T-helper 2 cell treated with Interferon-gamma antibody and Interleukin-4, amounts not matched to agents 5 μg/mL and 100 μg/mL, for 36 hours (primary cell): ENCODE results near the gene CALM1.

Experiments used
- DNase-seq: peaks from one replicate; pipeline ENCODE4 v3.0.0; 2021; ENCODE audit warnings: low spot score
- H3K27ac Mint-ChIP-seq: one replicate; pipeline ENCODE4 v1.8.0; 2021; ENCODE audit warnings: mild to moderate bottlenecking, mixed read lengths
- H3K27me3 Mint-ChIP-seq: one replicate; pipeline ENCODE4 v1.8.0; 2021; ENCODE audit warnings: low read depth, mixed read lengths
- H3K36me3 Mint-ChIP-seq: one replicate; pipeline ENCODE4 v1.8.0; 2021; ENCODE audit warnings: low read depth, mixed read lengths
- H3K4me1 Mint-ChIP-seq: one replicate; pipeline ENCODE4 v1.8.0; 2021; ENCODE audit warnings: low read depth, mixed read lengths
- H3K4me3 Mint-ChIP-seq: one replicate; pipeline ENCODE4 v1.8.0; 2022; ENCODE audit warnings: mild to moderate bottlenecking, moderate library complexity, mixed read lengths
- H3K9me3 Mint-ChIP-seq: one replicate; pipeline ENCODE4 v1.8.0; 2021; ENCODE audit warnings: mixed read lengths

Gene CALM1

DNA sequence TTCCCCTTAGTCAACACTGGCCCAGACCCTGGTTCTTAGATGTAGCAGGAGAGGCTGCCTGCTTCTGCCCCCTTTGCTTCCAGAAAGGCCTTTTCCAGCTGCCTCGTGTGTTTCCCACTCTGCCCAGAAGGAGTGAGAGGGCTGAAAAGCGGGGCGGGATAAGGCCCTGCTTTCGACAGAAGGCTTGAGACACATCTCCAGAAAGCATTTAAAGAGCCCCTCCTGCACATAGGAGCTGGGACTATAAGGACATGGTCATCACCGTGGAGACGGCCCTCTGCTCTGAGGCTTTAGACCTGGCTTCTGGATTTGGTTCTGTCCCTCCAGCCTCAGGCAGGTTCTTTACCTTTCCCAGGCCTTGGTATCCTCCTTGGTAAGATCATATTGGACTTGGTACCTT lies 11.9 kb downstream of the CALM1 start:
- Mint-ChIP-seq H3K4me3 (no peak overlapping the region), H3K27ac (no peak overlapping the region), H3K4me1 (peaks cover 11% of the 10 kb centered on the region), H3K9me3 (no peaks in the 10 kb centered on the region), H3K27me3 (no peaks in the 10 kb centered on the region), H3K36me3 (peaks cover 37% of the 10 kb centered on the region)
- DNase-seq: no peak

- no peak overlapping the region for H3K27ac Mint-ChIP-seq
- H3K36me3 Mint-ChIP-seq: peaks cover 32% of the 10 kb centered on the region
- H3K9me3 Mint-ChIP-seq: no peaks in the 10 kb centered on the region
- H3K4me3 Mint-ChIP-seq: no peak overlapping the region
- H3K4me1 Mint-ChIP-seq: peaks cover 6% of the 10 kb centered on the region
- no peak for DNase-seq
- no peaks in the 10 kb centered on the region for H3K27me3 Mint-ChIP-seq
Observed at GRCh38 chr14:90409209-90409730, 12.4 kb downstream of the CALM1 start.

DNA sequence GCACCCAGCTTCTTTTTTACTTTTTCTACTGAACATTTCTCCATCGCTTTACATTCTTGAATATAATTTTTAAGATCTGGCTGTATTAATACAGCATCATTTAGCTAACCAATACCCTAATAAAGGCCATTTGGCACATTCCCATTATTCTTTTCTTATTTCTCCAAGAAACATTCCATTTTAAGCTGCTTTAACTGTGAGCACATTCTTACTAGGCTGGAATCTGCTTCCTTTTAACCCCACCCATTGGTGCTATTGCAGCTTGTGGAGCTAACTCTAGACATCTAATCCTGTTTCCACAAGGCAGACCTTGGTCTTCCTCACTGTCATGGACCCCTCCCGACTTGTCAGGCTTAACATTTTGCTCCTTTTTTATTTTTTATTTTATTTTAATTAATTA lies 15.2 kb downstream of the CALM1 start:
- Mint-ChIP-seq H3K27ac (no peak overlapping the region), H3K9me3 (no peaks in the 10 kb centered on the region), H3K36me3 (peaks cover 6% of the 10 kb centered on the region), H3K4me1 (peaks cover 3% of the 10 kb centered on the region), H3K27me3 (peaks cover 3% of the 10 kb centered on the region), H3K4me3 (no peak overlapping the region)
- no peak for DNase-seq

GRCh38 chr14:90416720-90417119 lies 19.9 kb downstream of the CALM1 start:
- Mint-ChIP-seq H3K36me3 (no peaks in the 10 kb centered on the region), H3K27ac (no peak overlapping the region)

DNA sequence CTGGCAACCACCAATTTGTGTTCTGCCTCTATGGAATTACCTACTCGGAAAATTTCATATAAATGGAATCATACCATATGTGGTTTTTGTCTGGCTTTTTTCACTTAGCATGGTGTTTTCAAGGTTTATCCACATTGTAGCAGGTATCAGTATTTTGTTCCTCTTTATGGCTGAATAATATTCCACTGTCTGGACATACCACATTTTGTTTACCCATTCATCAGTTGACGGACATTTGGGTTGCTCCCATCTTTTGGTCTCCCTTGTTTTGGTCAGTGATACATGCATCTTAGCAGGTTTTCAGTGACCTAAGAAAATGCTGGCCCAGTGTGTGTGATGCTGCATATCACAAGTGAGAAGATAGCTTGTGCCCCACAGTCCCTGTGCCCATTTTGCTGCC lies 21.2 kb downstream of the CALM1 start:
- Mint-ChIP-seq H3K36me3 (no peaks in the 10 kb centered on the region), H3K27me3 (peaks cover 5% of the 10 kb centered on the region), H3K27ac (no peak overlapping the region), H3K4me3 (no peak overlapping the region), H3K9me3 (no peaks in the 10 kb centered on the region), H3K4me1 (no peaks in the 10 kb centered on the region)
- DNase-seq: no peak

More at GRCh38 chr14:90416720-90417119, 19.9 kb downstream of the CALM1 start:
- H3K9me3 Mint-ChIP-seq: no peaks in the 10 kb centered on the region
- no peak for DNase-seq
- H3K27me3 Mint-ChIP-seq: peaks cover 5% of the 10 kb centered on the region
- no peaks in the 10 kb centered on the region for H3K4me1 Mint-ChIP-seq
- H3K4me3 Mint-ChIP-seq: no peak overlapping the region

DNA sequence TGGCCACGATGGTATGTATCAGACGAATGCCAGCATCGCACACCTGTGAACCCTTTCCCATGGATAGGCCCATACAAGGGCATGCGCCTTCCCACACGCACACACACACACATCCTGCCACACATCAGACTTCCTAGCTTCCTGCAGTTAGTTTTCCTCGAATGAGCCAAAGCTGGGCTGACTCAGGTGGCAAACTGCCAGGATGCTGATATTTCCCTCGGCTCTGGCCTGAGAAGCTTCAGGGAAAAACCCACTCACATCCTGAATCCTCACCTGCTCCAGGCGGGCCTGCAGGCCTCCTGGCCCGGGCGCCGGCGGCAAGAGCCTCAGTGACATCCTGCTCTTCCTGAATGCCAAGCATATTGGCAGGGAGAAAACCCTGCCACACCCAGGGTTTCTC lies 22.4 kb downstream of the CALM1 start:
- H3K4me3 Mint-ChIP-seq: no peak overlapping the region
- no peaks in the 10 kb centered on the region for H3K4me1 Mint-ChIP-seq
- no peak for DNase-seq
- no peaks in the 10 kb centered on the region for H3K9me3 Mint-ChIP-seq
- H3K27me3 Mint-ChIP-seq: peaks cover 5% of the 10 kb centered on the region
- no peaks in the 10 kb centered on the region for H3K36me3 Mint-ChIP-seq
- no peak overlapping the region for H3K27ac Mint-ChIP-seq

- Mint-ChIP-seq H3K36me3 (no peaks in the 10 kb centered on the region), H3K9me3 (no peaks in the 10 kb centered on the region), H3K4me3 (no peak overlapping the region), H3K4me1 (no peaks in the 10 kb centered on the region), H3K27ac (no peak overlapping the region), H3K27me3 (peaks cover 2% of the 10 kb centered on the region)
- DNase-seq: no peak
Observed at GRCh38 chr14:90421001-90421631, 24.3 kb downstream of the CALM1 start.

- no peaks in the 10 kb centered on the region for H3K36me3 Mint-ChIP-seq
- H3K27ac Mint-ChIP-seq: no peak overlapping the region
- H3K9me3 Mint-ChIP-seq: no peaks in the 10 kb centered on the region
- DNase-seq: no peak
- peaks cover 2% of the 10 kb centered on the region for H3K27me3 Mint-ChIP-seq
- H3K4me1 Mint-ChIP-seq: no peaks in the 10 kb centered on the region
- H3K4me3 Mint-ChIP-seq: no peak overlapping the region
Observed at GRCh38 chr14:90421632-90422020, 24.8 kb downstream of the CALM1 start.

- Mint-ChIP-seq H3K4me1 (no peaks in the 10 kb centered on the region), H3K9me3 (no peaks in the 10 kb centered on the region), H3K27me3 (peaks cover 2% of the 10 kb centered on the region), H3K36me3 (no peaks in the 10 kb centered on the region), H3K27ac (no peak overlapping the region), H3K4me3 (no peak overlapping the region)
- DNase-seq: no peak
Observed at GRCh38 chr14:90423166-90423565, 26.3 kb downstream of the CALM1 start.

DNA sequence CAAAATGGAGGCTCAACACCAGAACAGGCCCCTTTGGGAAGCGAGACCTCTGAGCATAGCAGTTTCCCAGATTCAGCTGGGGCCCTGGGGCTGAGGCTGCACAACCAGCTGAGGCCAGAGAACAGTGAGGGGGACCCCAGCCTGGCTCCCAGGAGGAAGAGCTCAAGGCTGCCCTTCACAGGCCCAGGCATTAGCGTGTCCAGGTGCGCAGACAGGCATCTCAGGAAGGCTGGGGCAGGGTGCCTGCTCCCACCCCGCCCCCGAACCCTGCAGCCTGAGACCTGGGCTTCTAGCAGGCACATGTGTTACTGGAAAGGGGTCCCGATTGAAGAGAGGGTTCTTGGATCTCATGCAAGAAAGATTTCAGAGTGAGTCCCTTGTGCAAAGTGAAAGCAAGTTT lies 27.2 kb downstream of the CALM1 start:
- no peak overlapping the region for H3K4me3 Mint-ChIP-seq
- no peaks in the 10 kb centered on the region for H3K4me1 Mint-ChIP-seq
- H3K36me3 Mint-ChIP-seq: no peaks in the 10 kb centered on the region
- DNase-seq: no peak
- H3K27me3 Mint-ChIP-seq: no peaks in the 10 kb centered on the region
- H3K27ac Mint-ChIP-seq: no peak overlapping the region
- H3K9me3 Mint-ChIP-seq: no peaks in the 10 kb centered on the region

GRCh38 chr14:90424686-90425372 lies 28.0 kb downstream of the CALM1 start:
- no peaks in the 10 kb centered on the region for H3K36me3 Mint-ChIP-seq
- no peak overlapping the region for H3K4me3 Mint-ChIP-seq
- no peaks in the 10 kb centered on the region for H3K27me3 Mint-ChIP-seq
- H3K9me3 Mint-ChIP-seq: no peaks in the 10 kb centered on the region
- H3K4me1 Mint-ChIP-seq: no peaks in the 10 kb centered on the region
- no peak for DNase-seq
- H3K27ac Mint-ChIP-seq: no peak overlapping the region

DNA sequence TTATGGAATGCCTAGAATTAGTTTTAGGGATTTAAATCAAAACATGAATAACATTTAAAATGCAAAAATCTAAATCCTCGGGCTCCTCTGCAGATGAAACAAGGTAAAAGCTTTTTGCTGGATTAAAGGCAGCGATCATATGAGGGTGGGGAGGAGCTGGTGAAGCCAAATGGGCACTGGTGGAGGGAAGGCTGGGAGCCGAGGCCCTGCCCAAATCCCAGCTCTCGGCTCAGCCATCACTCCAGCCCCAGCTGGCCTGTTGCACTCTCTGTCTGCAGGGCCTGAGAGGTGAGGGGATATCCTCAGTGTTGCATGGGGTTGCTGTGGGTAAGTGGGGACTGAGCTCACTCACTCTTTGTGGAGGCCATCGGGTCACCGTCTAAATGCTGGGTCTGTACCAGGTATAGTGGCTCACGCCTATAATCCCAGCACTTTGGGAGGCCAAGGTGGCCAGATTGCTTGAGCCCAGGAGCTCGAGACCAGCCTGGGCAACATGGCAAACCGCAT lies 28.6 kb downstream of the CALM1 start:
- no peaks in the 10 kb centered on the region for H3K9me3 Mint-ChIP-seq
- H3K4me3 Mint-ChIP-seq: no peak overlapping the region
- no peaks in the 10 kb centered on the region for H3K36me3 Mint-ChIP-seq
- H3K4me1 Mint-ChIP-seq: no peaks in the 10 kb centered on the region
- no peaks in the 10 kb centered on the region for H3K27me3 Mint-ChIP-seq
- no peak overlapping the region for H3K27ac Mint-ChIP-seq
- DNase-seq: no peak

DNA sequence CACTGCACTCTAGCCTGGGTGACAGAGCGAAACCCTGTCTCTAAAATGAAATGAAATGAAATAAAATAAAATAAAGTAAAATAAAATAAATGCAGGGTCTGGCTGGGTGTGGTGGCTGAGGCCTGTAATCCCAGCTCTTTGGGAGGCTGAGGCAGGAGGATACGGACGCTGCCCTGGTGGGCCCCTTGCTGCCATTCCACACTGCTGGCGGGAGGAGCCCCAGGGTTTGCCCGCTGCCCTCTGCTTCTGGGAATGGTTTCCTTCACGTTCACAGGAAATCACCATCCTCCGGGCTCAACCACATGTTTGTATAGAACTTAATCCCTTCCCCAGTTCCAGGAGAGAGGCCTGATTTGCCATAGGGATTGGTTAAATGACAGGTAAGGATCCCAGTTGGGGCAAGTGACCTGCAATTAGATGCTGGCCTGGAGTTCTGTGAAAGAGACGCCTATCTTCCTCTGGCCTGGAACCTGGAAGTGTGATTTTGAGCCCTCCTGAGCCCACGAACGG lies 29.3 kb downstream of the CALM1 start:
- no peaks in the 10 kb centered on the region for H3K4me1 Mint-ChIP-seq
- H3K27ac Mint-ChIP-seq: no peak overlapping the region
- no peaks in the 10 kb centered on the region for H3K9me3 Mint-ChIP-seq
- no peaks in the 10 kb centered on the region for H3K27me3 Mint-ChIP-seq
- no peaks in the 10 kb centered on the region for H3K36me3 Mint-ChIP-seq
- DNase-seq: no peak
- no peak overlapping the region for H3K4me3 Mint-ChIP-seq

- no peak for DNase-seq
- Mint-ChIP-seq H3K27ac (no peak overlapping the region), H3K4me1 (no peaks in the 10 kb centered on the region), H3K36me3 (no peaks in the 10 kb centered on the region), H3K9me3 (no peaks in the 10 kb centered on the region), H3K27me3 (no peaks in the 10 kb centered on the region), H3K4me3 (no peak overlapping the region)
Observed at GRCh38 chr14:90426663-90427062, 29.8 kb downstream of the CALM1 start.
